ENCODE measurements around the gene MEX3A.
A peak's percentile ranks its signal among the peaks of the same experiment; 100 is the strongest.

MEX3A gene

DNA sequence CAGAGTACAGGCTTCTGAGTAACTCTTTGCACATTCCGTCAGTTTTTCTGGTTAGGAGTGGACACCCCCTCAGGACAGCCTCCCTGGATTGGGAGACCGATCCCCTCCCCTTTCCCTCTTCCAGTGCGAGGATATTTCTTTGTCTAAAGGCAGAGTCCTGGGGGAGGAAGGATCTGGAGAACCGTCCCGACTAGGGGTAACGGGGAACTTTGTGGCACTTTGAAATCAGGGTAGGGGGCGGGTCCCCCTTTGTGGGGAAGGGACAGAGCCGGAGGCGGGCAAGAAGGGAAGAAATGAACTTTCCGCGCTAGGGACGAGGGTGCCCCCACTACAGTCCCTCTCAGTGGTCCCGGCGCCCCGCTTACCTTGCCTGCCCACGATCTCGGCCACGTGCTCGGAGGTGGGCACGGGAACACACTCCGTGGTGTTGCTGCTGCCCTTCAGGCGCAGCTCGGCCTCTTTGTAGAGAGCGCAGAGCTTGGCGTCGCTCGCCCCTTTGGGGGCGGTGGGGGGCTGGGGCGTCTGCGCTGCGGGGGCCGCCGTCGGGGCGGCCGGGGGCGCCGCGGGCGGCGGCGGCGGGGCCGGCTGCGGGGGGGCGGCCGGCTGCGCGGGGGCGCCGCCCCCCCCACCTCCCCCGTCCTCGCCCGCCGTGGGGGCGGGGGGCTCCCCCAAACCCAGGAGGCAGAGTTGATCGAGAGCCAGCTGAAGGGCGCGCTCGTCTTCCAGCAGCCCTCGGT lies 917 bp downstream of the MEX3A start:
- TF ChIP-seq TCF12 (IDR thresholded peaks at IDR 0.05; ENCODE audit: low read depth), result no peak
- TF ChIP-seq NFIC (IDR thresholded peaks at IDR 0.05), result no peak
- TF ChIP-seq, protein P1, sequence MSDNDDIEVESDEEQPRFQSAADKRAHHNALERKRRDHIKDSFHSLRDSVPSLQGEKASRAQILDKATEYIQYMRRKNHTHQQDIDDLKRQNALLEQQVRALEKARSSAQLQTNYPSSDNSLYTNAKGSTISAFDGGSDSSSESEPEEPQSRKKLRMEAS (IDR thresholded peaks at IDR 0.05), result peak; percentile 80
- no peak for TF ChIP-seq FOXM1 (IDR thresholded peaks at IDR 0.05; ENCODE audit: borderline replicate concordance, low read depth)

DNA sequence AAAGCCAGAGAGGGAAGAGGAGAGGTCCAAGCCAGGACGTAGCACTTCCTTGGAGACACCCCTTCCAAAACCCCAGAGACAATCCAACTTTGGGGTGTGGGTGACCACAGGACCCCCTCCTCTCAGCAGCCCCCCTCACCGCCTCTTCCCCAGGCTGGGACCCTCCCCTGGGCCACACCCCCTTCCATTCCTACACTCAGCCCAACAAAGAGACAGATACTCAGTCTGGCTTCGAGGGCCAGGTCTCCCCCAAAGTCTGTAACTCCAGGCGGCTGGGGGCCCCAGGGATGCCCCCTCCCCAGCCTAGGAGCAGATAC lies 1.4 kb downstream of the MEX3A start:
- TF ChIP-seq ZBTB7A (IDR thresholded peaks at IDR 0.05; ENCODE audit: low read depth), result no peak

DNA sequence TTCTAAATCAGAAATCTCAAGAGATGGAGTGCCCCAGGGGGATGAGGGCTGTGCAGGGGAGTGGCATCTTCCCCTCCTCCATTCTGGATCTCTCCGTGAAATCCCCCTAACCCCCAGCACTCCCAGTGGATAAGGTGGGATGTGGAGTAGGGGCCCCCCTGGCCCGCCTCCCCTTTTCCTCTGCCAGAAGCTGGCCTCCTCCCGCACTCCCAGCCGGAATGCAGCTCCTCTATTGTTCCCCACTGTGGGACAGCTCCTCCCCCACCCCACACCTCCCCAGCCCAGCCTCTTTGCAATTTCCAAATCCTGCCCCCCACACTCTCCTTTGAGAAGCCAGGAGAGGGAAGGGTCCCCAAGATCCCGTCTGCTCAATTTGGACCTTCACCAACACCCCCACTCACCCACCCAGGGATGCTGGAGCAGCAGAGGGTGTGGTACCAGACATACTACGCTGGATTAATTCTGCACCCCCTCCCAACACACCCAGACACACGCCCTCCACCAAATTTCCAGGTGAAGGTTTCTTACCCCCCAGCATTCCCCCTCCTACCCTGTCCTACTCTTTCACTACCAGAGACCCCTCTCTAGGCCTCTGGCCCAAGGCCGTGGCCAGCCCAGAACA lies 1.9 kb downstream of the MEX3A start:
- TF ChIP-seq YY1 (IDR thresholded peaks at IDR 0.05; ENCODE audit: low read depth) (no peak), NFIC (IDR thresholded peaks at IDR 0.05) (no peak), FOXM1 (IDR thresholded peaks at IDR 0.05; ENCODE audit: borderline replicate concordance, low read depth) (no peak), RAD21 (IDR thresholded peaks at IDR 0.05; ENCODE audit: low read depth) (no peak), CREB1 (IDR thresholded peaks at IDR 0.05; ENCODE audit: low read depth) (no peak), TEAD4 (IDR thresholded peaks at IDR 0.05) (no peak), CEBPB (IDR thresholded peaks at IDR 0.05) (no peak), TAF1 (IDR thresholded peaks at IDR 0.05; ENCODE audit: low read depth) (no peak)
- TF ChIP-seq, protein P1 (IDR thresholded peaks at IDR 0.05), result no peak

DNA sequence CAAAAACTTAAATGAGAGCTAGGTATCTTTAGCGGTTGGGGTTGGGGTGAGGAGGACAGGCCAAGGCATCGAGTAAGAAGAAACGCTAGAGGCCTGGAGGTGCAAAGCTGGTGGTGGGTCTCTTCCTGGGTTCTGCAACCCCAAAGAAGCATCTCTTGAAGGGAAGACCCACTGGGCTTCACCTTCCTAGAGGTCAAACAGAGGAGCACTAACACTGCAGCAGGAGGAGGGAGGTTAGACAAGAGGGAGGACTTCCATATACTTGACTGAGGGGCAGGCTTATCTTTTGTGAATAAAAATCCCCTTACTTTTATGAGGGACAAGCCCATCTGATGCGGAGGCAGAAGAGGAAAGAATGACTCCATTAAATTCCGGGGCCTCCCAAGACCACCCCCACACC lies 2.5 kb downstream of the MEX3A start:
- TF ChIP-seq, protein P2, sequence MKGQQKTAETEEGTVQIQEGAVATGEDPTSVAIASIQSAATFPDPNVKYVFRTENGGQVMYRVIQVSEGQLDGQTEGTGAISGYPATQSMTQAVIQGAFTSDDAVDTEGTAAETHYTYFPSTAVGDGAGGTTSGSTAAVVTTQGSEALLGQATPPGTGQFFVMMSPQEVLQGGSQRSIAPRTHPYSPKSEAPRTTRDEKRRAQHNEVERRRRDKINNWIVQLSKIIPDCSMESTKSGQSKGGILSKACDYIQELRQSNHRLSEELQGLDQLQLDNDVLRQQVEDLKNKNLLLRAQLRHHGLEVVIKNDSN (IDR thresholded peaks at IDR 0.05), result no peak
- no peak for TF ChIP-seq FOXM1 (IDR thresholded peaks at IDR 0.05; ENCODE audit: borderline replicate concordance, low read depth)
- TF ChIP-seq CREB1 (IDR thresholded peaks at IDR 0.05; ENCODE audit: low read depth), result no peak

DNA sequence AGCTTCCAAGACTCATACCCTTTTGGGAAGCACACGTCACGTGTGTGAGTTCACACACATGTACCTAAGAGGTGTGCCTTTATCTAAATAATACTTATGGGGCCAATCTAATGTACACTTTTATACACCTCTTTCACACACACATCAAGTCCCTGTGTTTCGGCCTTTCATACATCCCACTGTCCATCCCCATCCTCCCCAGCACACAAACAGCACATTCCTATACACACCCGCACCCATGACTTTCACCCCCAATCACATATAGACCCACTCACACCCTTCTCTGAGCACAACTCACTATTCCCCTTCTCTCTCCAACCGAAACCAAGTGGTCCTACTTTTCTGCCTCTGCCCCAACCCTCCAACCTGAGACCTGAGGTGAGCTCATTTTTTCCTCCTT lies 3.5 kb downstream of the MEX3A start:
- TF ChIP-seq FOXM1 (IDR thresholded peaks at IDR 0.05; ENCODE audit: borderline replicate concordance, low read depth) (no peak), CREB1 (IDR thresholded peaks at IDR 0.05; ENCODE audit: low read depth) (no peak), YY1 (IDR thresholded peaks at IDR 0.05; ENCODE audit: low read depth) (no peak), NFIC (IDR thresholded peaks at IDR 0.05) (no peak), CEBPB (IDR thresholded peaks at IDR 0.05) (no peak), ZBTB7A (IDR thresholded peaks at IDR 0.05; ENCODE audit: low read depth) (no peak), EGR1 (IDR thresholded peaks at IDR 0.05) (no peak), RAD21 (IDR thresholded peaks at IDR 0.05; ENCODE audit: low read depth) (no peak), TEAD4 (IDR thresholded peaks at IDR 0.05) (no peak), TCF12 (IDR thresholded peaks at IDR 0.05; ENCODE audit: low read depth) (no peak), EP300 (IDR thresholded peaks at IDR 0.05; ENCODE audit: borderline replicate concordance) (no peak), TAF1 (IDR thresholded peaks at IDR 0.05; ENCODE audit: low read depth) (no peak)
- TF ChIP-seq, protein P2 (IDR thresholded peaks at IDR 0.05), result no peak
- TF ChIP-seq, protein P1 (IDR thresholded peaks at IDR 0.05), result no peak
- TF ChIP-seq, protein P3, sequence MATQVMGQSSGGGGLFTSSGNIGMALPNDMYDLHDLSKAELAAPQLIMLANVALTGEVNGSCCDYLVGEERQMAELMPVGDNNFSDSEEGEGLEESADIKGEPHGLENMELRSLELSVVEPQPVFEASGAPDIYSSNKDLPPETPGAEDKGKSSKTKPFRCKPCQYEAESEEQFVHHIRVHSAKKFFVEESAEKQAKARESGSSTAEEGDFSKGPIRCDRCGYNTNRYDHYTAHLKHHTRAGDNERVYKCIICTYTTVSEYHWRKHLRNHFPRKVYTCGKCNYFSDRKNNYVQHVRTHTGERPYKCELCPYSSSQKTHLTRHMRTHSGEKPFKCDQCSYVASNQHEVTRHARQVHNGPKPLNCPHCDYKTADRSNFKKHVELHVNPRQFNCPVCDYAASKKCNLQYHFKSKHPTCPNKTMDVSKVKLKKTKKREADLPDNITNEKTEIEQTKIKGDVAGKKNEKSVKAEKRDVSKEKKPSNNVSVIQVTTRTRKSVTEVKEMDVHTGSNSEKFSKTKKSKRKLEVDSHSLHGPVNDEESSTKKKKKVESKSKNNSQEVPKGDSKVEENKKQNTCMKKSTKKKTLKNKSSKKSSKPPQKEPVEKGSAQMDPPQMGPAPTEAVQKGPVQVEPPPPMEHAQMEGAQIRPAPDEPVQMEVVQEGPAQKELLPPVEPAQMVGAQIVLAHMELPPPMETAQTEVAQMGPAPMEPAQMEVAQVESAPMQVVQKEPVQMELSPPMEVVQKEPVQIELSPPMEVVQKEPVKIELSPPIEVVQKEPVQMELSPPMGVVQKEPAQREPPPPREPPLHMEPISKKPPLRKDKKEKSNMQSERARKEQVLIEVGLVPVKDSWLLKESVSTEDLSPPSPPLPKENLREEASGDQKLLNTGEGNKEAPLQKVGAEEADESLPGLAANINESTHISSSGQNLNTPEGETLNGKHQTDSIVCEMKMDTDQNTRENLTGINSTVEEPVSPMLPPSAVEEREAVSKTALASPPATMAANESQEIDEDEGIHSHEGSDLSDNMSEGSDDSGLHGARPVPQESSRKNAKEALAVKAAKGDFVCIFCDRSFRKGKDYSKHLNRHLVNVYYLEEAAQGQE (IDR thresholded peaks at IDR 0.05; ENCODE audit: low read depth), result no peak

DNA sequence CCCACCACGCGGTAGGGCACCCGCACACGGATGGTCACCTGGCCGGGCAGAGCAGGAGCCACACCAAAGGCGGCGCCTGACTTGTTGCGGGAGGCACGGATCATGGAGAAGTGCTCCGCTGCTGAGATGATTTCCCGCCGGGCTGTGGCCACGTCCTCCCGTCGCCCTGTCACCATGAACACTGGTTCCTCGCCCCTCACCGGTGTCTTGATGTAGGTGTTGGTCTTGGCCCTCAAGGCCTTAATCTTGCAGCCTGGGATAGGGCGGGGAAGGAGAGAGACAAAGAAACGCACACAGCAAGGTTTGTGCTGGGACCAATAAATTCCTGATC lies 4.9 kb downstream of the MEX3A start:
- TF ChIP-seq EGR1 (IDR thresholded peaks at IDR 0.05), result no peak
- no peak for TF ChIP-seq YY1 (IDR thresholded peaks at IDR 0.05; ENCODE audit: low read depth)
- TF ChIP-seq, protein P3 (IDR thresholded peaks at IDR 0.05; ENCODE audit: low read depth), result no peak
- TF ChIP-seq FOXM1 (IDR thresholded peaks at IDR 0.05; ENCODE audit: borderline replicate concordance, low read depth), result no peak
- TF ChIP-seq, protein P1 (IDR thresholded peaks at IDR 0.05), result no peak
- TF ChIP-seq EP300 (IDR thresholded peaks at IDR 0.05; ENCODE audit: borderline replicate concordance), result no peak
- TF ChIP-seq TCF12 (IDR thresholded peaks at IDR 0.05; ENCODE audit: low read depth), result no peak
- no peak for TF ChIP-seq CREB1 (IDR thresholded peaks at IDR 0.05; ENCODE audit: low read depth)
- no peak for TF ChIP-seq CEBPB (IDR thresholded peaks at IDR 0.05)
- TF ChIP-seq, protein P2 (IDR thresholded peaks at IDR 0.05), result no peak
- TF ChIP-seq ZBTB7A (IDR thresholded peaks at IDR 0.05; ENCODE audit: low read depth), result no peak
- TF ChIP-seq TEAD4 (IDR thresholded peaks at IDR 0.05), result no peak
- TF ChIP-seq TAF1 (IDR thresholded peaks at IDR 0.05; ENCODE audit: low read depth), result no peak
- TF ChIP-seq RAD21 (IDR thresholded peaks at IDR 0.05; ENCODE audit: low read depth), result no peak
- no peak for TF ChIP-seq NFIC (IDR thresholded peaks at IDR 0.05)

All from Ishikawa (cell line).